Astrocyte (in vitro differentiated cells and primary cell): ENCODE measurements around the gene PRPH. TPM values are rescaled to one million over a fixed set of nuclear protein-coding genes. Genes with fewer than 3 reads are reported as not detected.

Source experiments
- DNase-seq: peaks from one replicate; pipeline ENCODE4 v3.0.0-alpha.2; 2010; ENCODE audit warnings: low read depth
- FAIRE-seq: peaks from 2 replicates; lab custom pipeline; 2011; peaks lifted over from hg19 to GRCh38; lab: Jason Lieb, UNC
- H2AFZ ChIP-seq: 2 replicates; pipeline ENCODE4 v1.6.0; 2012; ENCODE audit warnings: low read depth, low read length, inconsistent platforms
- H3K27ac ChIP-seq: 2 replicates; pipeline ENCODE4 v1.5.1; 2011; ENCODE audit warnings: low read depth, low read length, inconsistent platforms
- H3K27me3 ChIP-seq: 2 replicates; pipeline ENCODE4 v1.6.0; 2011; ENCODE audit warnings: low read length, inconsistent platforms; ENCODE audit not compliant: insufficient read depth
- H3K36me3 ChIP-seq: 2 replicates; pipeline ENCODE4 v1.5.1; 2011; ENCODE audit warnings: low read length, inconsistent platforms; ENCODE audit not compliant: insufficient read depth
- H3K4me1 ChIP-seq: 2 replicates; pipeline ENCODE4 v1.5.1; 2011; ENCODE audit warnings: low read length, inconsistent platforms; ENCODE audit not compliant: insufficient read depth
- H3K4me2 ChIP-seq: 2 replicates; pipeline ENCODE4 v1.6.0; 2012; ENCODE audit warnings: low read length, inconsistent platforms
- H3K4me3 ChIP-seq: 2 replicates; pipeline ENCODE4 v1.5.1; 2011; ENCODE audit warnings: low read depth, mild to moderate bottlenecking, low read length, inconsistent platforms; ENCODE audit not compliant: insufficient read depth
- H3K79me2 ChIP-seq: 2 replicates; pipeline ENCODE4 v1.6.0; 2012; ENCODE audit warnings: mild to moderate bottlenecking, low read length, inconsistent platforms; ENCODE audit not compliant: insufficient read depth
- H3K9ac ChIP-seq: 2 replicates; pipeline ENCODE4 v1.6.0; 2012; ENCODE audit warnings: mild to moderate bottlenecking, low read length, inconsistent platforms
- H3K9me3 ChIP-seq: 2 replicates; pipeline ENCODE4 v1.5.1; 2012; ENCODE audit warnings: low read depth, mild to moderate bottlenecking, low read length, inconsistent platforms; ENCODE audit not compliant: insufficient read depth
- H4K20me1 ChIP-seq: 2 replicates; pipeline ENCODE4 v1.6.0; 2012; ENCODE audit warnings: low read length, inconsistent platforms; ENCODE audit not compliant: insufficient read depth
- H3K27ac Mint-ChIP-seq: one replicate; pipeline ENCODE4 v1.8.0; 2021; ENCODE audit warnings: mild to moderate bottlenecking, mixed read lengths; ENCODE audit not compliant: unreplicated experiment
- H3K27me3 Mint-ChIP-seq: one replicate; pipeline ENCODE4 v1.8.0; 2021; ENCODE audit warnings: low read depth, mixed read lengths; ENCODE audit not compliant: unreplicated experiment
- H3K36me3 Mint-ChIP-seq: one replicate; pipeline ENCODE4 v1.8.0; 2021; ENCODE audit warnings: low read depth, mixed read lengths; ENCODE audit not compliant: unreplicated experiment
- H3K4me1 Mint-ChIP-seq: one replicate; pipeline ENCODE4 v1.8.0; 2021; ENCODE audit warnings: low read depth, mixed read lengths; ENCODE audit not compliant: unreplicated experiment
- H3K4me3 Mint-ChIP-seq: one replicate; pipeline ENCODE4 v1.8.0; 2021; ENCODE audit warnings: mild to moderate bottlenecking, moderate library complexity, mixed read lengths; ENCODE audit not compliant: unreplicated experiment
- H3K9me3 Mint-ChIP-seq: one replicate; pipeline ENCODE4 v1.8.0; 2021; ENCODE audit warnings: mild to moderate bottlenecking, mixed read lengths; ENCODE audit not compliant: unreplicated experiment
- CTCF ChIP-seq: IDR thresholded peaks from 2 replicates; pipeline ENCODE4 v1.5.1; 2011; ENCODE audit warnings: low read depth, mild to moderate bottlenecking, inconsistent platforms, low read length, moderate library complexity; ENCODE audit not compliant: insufficient read depth
- EZH2 ChIP-seq: IDR thresholded peaks from 2 replicates; pipeline ENCODE4 v1.6.1; 2012; ENCODE audit warnings: mild to moderate bottlenecking, low read length, inconsistent platforms; ENCODE audit not compliant: insufficient read depth
- total RNA-seq: library from RNA; stranded (reverse); gene quantifications from 2 replicates; pipeline ENCODE4 v1.2.1, GENCODE V29; 2021

Gene PRPH
- total RNA-seq, 1 donor from 2014 or later: not detected

DNA sequence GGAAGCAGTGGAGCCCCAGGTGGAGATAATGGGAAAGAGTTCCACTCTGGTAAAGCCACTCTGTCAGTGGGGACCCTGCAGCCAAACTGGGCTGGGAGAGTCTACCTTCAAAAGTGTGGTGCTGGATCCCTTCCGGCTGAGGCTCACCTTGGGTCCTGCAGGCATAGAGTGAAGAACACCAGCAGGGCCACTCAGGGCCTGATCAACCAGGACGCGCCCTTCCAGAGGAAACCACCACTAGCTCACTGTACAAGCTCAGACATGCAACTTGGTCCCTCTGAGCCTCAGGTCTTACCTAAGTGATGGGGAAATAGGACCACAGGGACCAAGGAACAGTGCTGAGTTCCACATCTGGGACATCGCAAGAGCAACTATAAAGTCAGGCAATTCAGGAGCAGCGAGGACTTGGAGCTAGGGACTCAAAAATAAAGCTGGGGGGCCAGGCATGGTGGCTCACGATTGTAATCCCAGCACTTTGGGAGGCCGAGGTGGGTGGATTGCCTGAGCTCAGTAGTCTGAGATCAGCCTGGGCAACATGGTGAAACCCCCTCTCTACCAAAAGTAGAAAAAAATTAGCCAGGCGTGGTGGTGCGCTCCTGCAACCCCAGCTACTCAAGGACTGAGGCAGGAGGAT, 5.9 kb upstream of the PRPH start:
- H3K4me3 Mint-ChIP-seq: no peak overlapping the region
- H3K4me1 Mint-ChIP-seq: no peaks in the 10 kb centered on the region
- Histone ChIP-seq H3K36me3 (no peaks in the 10 kb centered on the region), H3K4me2 (no peak overlapping the region), H3K27me3 (peaks cover 11% of the 10 kb centered on the region), H3K4me1 (no peaks in the 10 kb centered on the region), H2AFZ (no peak overlapping the region), H4K20me1 (no peaks in the 10 kb centered on the region), H3K9ac (no peak overlapping the region), H3K4me3 (no peak overlapping the region), H3K9me3 (no peaks in the 10 kb centered on the region), H3K79me2 (no peaks in the 10 kb centered on the region), H3K27ac (no peak overlapping the region)
- DNase-seq (no peak), FAIRE-seq (no peak)
- H3K36me3 Mint-ChIP-seq: no peaks in the 10 kb centered on the region
- H3K9me3 Mint-ChIP-seq: no peaks in the 10 kb centered on the region
- no peak overlapping the region for H3K27ac Mint-ChIP-seq
- TF ChIP-seq EZH2 (no peak), CTCF (no peak)
- H3K27me3 Mint-ChIP-seq: peaks cover 35% of the 10 kb centered on the region

- no peak overlapping the region for H3K27ac ChIP-seq
- DNase-seq (no peak), FAIRE-seq (no peak)
- H3K36me3 ChIP-seq: no peaks in the 10 kb centered on the region
- peaks cover 36% of the 10 kb centered on the region for H3K27me3 ChIP-seq
- H4K20me1 ChIP-seq: no peaks in the 10 kb centered on the region
- no peak overlapping the region for H3K4me2 ChIP-seq
- no peak overlapping the region for H3K4me3 Mint-ChIP-seq
- H2AFZ ChIP-seq: no peak overlapping the region
- H3K4me1 Mint-ChIP-seq: no peaks in the 10 kb centered on the region
- TF ChIP-seq CTCF (no peak), EZH2 (no peak)
- H3K36me3 Mint-ChIP-seq: no peaks in the 10 kb centered on the region
- H3K9me3 Mint-ChIP-seq: no peaks in the 10 kb centered on the region
- no peak overlapping the region for H3K27ac Mint-ChIP-seq
- H3K4me3 ChIP-seq: no peak overlapping the region
- H3K79me2 ChIP-seq: no peaks in the 10 kb centered on the region
- no peaks in the 10 kb centered on the region for H3K9me3 ChIP-seq
- peaks cover 58% of the 10 kb centered on the region for H3K27me3 Mint-ChIP-seq
- H3K9ac ChIP-seq: no peak overlapping the region
- peaks cover 2% of the 10 kb centered on the region for H3K4me1 ChIP-seq
These were observed 2.3 kb upstream of the PRPH start for GRCh38 chr12:49292729-49293055.
